ENCODE results near the gene GPAT3.

GPAT3 gene

GRCh38 chr4:83644677-83645659 lies 109.1 kb downstream of the GPAT3 start:
- DNase-seq (ENCODE audit: low read depth in 2 of 2) = peak in 1 of 2 donors; percentile 6

DNA sequence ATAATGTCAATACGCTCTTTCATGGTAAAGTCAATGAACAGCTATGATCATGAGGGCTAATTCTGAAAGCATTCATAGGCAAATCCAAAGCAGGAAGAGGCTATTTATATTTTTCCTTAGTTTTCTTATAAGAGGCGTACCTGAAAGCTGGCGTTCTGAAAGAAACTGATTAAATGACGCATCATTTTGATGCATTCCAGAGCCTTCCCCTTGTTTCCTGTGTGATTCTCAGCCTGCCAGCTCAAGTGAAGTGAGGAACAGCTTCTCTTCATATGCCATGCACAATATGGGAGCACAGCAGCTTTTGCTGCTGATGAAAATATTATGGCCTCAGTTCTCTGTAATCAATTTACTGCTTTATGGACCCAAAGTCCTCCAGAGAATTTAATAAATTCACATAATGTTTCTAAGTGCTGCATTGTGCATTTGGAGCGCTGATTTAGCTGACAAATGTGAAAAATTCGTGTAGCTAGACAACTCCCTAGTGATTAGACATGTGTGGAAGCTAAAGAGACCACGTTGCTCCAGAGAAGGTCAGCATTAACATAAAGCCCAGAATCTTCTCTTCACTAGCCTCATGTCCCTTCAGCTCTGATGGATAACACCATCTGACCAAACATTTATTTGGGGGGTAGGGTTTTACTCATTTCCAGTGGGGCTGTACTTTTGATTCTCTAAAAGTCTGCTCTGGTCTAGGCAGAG lies 110.8 kb downstream of the GPAT3 start:
- no peak for DNase-seq (ENCODE audit: low read depth in 2 of 2)

DNA sequence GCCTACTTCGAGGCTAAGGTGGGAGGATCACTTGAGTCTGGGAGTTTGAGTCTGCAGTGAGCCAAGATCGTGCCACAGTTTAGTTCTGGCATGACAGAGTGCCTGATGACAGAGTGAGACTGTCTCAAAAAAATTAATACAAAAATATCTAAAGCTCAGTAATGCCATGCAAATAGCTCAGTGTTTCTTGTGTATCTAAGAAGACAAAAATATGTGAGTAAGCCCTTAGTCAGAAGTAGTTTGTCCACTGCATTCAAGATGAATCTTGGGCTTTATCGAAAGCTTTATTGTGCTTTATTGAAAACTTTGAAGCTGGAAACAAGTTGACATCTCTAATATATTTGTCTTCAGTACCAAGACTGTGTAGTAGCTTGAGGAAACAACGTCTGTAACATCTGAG lies 115.9 kb downstream of the GPAT3 start:
- no peak for DNase-seq (ENCODE audit: low read depth in 2 of 2)
